ENCODE results near the gene WWTR1.

Gene WWTR1

DNA sequence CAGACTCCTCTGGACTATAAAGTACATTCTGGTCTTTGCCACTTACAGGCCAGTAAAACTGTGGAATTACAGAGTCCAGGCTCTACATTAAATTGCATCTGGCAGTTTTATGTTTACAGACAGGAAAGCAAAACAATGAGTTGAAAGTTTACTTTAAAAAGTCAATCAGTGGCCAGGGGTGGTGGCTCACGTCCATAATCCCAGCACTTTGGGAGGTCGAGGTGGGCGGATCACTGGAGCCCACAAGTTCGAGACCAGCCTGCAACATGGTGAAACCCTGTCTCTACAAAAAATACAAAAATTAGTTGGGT is 129.5 kb downstream of the WWTR1 start:
- Histone ChIP-seq H3K9ac (ENCODE audit: low read length) (no peak overlapping the region), H4K20me1 (ENCODE audit: insufficient read depth, low read length) (no peaks in the 10 kb centered on the region)
- TF ChIP-seq, protein P1, sequence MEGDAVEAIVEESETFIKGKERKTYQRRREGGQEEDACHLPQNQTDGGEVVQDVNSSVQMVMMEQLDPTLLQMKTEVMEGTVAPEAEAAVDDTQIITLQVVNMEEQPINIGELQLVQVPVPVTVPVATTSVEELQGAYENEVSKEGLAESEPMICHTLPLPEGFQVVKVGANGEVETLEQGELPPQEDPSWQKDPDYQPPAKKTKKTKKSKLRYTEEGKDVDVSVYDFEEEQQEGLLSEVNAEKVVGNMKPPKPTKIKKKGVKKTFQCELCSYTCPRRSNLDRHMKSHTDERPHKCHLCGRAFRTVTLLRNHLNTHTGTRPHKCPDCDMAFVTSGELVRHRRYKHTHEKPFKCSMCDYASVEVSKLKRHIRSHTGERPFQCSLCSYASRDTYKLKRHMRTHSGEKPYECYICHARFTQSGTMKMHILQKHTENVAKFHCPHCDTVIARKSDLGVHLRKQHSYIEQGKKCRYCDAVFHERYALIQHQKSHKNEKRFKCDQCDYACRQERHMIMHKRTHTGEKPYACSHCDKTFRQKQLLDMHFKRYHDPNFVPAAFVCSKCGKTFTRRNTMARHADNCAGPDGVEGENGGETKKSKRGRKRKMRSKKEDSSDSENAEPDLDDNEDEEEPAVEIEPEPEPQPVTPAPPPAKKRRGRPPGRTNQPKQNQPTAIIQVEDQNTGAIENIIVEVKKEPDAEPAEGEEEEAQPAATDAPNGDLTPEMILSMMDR (IDR thresholded peaks at IDR 0.05; ENCODE audit: low read length): no peak
- TF ChIP-seq EZH2 (IDR thresholded peaks at IDR 0.05; ENCODE audit: borderline replicate concordance, low read length): no peak

DNA sequence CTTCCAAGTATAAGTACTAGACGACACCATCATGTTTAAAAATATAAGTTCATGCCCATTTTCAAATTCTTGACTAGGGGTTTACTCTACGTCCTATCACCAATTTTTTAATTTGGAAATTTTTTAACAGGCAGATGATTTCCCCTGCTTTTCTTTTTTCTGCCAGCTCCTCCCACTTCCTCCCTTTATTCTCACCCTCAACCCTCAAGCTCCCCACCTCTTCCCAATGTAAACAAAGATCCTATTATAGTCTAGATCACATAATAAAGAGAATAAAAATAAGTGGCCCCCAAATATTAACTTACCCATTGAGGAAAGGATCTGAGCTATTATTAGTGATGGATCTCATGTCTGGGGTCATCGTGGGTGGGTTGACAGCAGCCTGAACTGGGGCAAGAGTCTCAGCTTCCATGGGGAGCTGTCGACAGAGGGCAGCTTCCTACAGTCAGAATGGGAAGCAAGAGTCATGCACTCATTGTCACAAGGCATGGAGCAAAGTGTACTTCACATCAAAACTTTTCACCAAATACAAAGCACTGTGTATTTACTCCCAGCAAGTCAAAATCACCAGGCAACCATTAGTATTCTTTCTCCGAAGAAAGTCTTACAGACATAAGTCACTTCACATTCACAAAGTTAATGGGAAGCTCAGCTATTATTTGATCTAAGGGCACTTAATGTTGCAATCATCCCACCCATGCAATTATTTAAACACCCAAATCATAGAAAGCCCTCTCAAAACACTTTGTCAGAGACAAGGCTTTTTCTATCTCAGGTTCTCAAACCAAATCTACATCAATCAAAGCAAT is 130.1 kb downstream of the WWTR1 start:
- Histone ChIP-seq H3K9ac (ENCODE audit: low read length) (no peak overlapping the region), H3K4me1 (ENCODE audit: insufficient read depth, low read length, severe bottlenecking) (peaks cover 3% of the 10 kb centered on the region), H3K79me2 (ENCODE audit: insufficient read depth, low read length) (no peaks in the 10 kb centered on the region), H3K9me3 (ENCODE audit: low read length) (no peaks in the 10 kb centered on the region), H4K20me1 (ENCODE audit: insufficient read depth, low read length) (no peaks in the 10 kb centered on the region), H3K9me2 (ENCODE audit: low read depth, low read length) (no peaks in the 10 kb centered on the region), H3F3A (ENCODE audit: insufficient read depth, low read length) (no peaks in the 10 kb centered on the region), H3K36me3 (ENCODE audit: insufficient read depth, low read length) (no peaks in the 10 kb centered on the region), H3K4me3 (ENCODE audit: low read depth, low read length, poor library complexity, severe bottlenecking) (no peak overlapping the region), H3K27ac (ENCODE audit: low read depth, low read length, poor library complexity, severe bottlenecking) (no peak overlapping the region), H3K27me3 (ENCODE audit: insufficient read depth, low read length) (no peaks in the 10 kb centered on the region), H2AFZ (ENCODE audit: low read length) (no peak overlapping the region), H3K4me2 (ENCODE audit: low read length) (no peak overlapping the region)
- no peak for TF ChIP-seq EZH2 (IDR thresholded peaks at IDR 0.05; ENCODE audit: borderline replicate concordance, low read length)

More for the DNA sequence above, 129.5 kb downstream of the WWTR1 start:
- no peak overlapping the region for H2AFZ ChIP-seq (ENCODE audit: low read length)
- no peak overlapping the region for H3K4me2 ChIP-seq (ENCODE audit: low read length)
- no peaks in the 10 kb centered on the region for H3K27me3 ChIP-seq (ENCODE audit: insufficient read depth, low read length)
- H3K36me3 ChIP-seq (ENCODE audit: insufficient read depth, low read length): no peaks in the 10 kb centered on the region
- H3K9me2 ChIP-seq (ENCODE audit: low read depth, low read length): no peaks in the 10 kb centered on the region
- no peak overlapping the region for H3K4me3 ChIP-seq (ENCODE audit: low read depth, low read length, poor library complexity, severe bottlenecking)
- peaks cover 9% of the 10 kb centered on the region for H3K4me1 ChIP-seq (ENCODE audit: insufficient read depth, low read length, severe bottlenecking)
- no peaks in the 10 kb centered on the region for H3F3A ChIP-seq (ENCODE audit: insufficient read depth, low read length)
- H3K27ac ChIP-seq (ENCODE audit: low read depth, low read length, poor library complexity, severe bottlenecking): no peak overlapping the region
- H3K79me2 ChIP-seq (ENCODE audit: insufficient read depth, low read length): no peaks in the 10 kb centered on the region
- H3K9me3 ChIP-seq (ENCODE audit: low read length): no peaks in the 10 kb centered on the region

DNA sequence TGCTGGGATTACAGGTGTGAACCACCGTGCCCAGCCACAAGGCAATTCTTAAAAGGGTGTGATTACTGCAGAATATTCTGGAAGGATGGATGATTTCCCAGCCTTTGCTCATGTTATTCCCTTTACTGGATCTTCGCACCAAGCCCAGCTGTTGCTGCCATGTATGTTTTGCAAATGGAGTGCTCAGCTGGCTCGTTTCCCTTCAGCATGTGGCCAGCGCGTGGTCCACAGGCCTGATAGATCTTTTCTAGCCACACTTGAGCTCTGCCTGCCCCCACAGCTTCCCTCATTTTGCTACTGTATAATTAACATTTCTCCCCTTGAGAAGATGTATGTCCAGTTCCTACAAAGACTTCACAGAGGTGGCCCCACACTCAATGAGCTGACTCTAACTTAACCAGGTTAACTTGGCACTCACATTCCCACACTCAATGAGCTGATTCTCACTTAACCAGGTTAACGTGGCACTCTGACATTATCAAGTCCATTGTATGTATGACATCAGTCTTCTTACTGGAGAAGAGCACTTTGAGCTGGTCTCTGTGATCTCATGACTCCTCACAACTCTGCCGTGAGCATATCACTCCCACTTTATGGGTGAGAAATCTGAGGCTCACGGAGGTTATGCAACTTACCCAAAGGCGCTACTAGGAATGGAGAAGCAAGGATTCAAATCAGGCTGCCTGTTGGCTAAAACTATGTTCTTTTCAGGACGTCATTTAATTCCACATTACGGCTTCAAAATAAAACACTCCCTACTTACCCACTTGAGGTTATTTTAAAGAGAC is 134.1 kb downstream of the WWTR1 start:
- no peak for TF ChIP-seq EZH2 (IDR thresholded peaks at IDR 0.05; ENCODE audit: borderline replicate concordance, low read length)
- TF ChIP-seq, protein P1 (IDR thresholded peaks at IDR 0.05; ENCODE audit: low read length): no peak
- H3K9ac ChIP-seq (ENCODE audit: low read length): no peak overlapping the region
- no peak overlapping the region for H3K27ac ChIP-seq (ENCODE audit: low read depth, low read length, poor library complexity, severe bottlenecking)
- H2AFZ ChIP-seq (ENCODE audit: low read length): no peak overlapping the region
- H3K9me2 ChIP-seq (ENCODE audit: low read depth, low read length): no peaks in the 10 kb centered on the region
- no peaks in the 10 kb centered on the region for H3F3A ChIP-seq (ENCODE audit: insufficient read depth, low read length)
- H3K4me2 ChIP-seq (ENCODE audit: low read length): no peak overlapping the region
- no peaks in the 10 kb centered on the region for H3K79me2 ChIP-seq (ENCODE audit: insufficient read depth, low read length)
- no peak overlapping the region for H3K4me3 ChIP-seq (ENCODE audit: low read depth, low read length, poor library complexity, severe bottlenecking)
- H3K4me1 ChIP-seq (ENCODE audit: insufficient read depth, low read length, severe bottlenecking): no peaks in the 10 kb centered on the region
- H3K36me3 ChIP-seq (ENCODE audit: insufficient read depth, low read length): no peaks in the 10 kb centered on the region
- no peaks in the 10 kb centered on the region for H3K27me3 ChIP-seq (ENCODE audit: insufficient read depth, low read length)
- H3K9me3 ChIP-seq (ENCODE audit: low read length): no peaks in the 10 kb centered on the region
- H4K20me1 ChIP-seq (ENCODE audit: insufficient read depth, low read length): no peaks in the 10 kb centered on the region

Data from OCI-LY1 (cell line).